ENCODE data around the gene CD82.

CD82 gene

GRCh38 chr11:44561275-44561805 is 4.1 kb upstream of the CD82 start:
- Histone ChIP-seq H3K27me3 (no peaks in the 10 kb centered on the region), H3K4me2 (no peak overlapping the region), H3K4me1 (peaks cover 72% of the 10 kb centered on the region), H3K4me3 (no peak overlapping the region), H4K20me1 (no peaks in the 10 kb centered on the region), H3K9ac (no peak overlapping the region), H3K27ac (no peak overlapping the region), H3K36me3 (no peaks in the 10 kb centered on the region), H3K9me3 (no peaks in the 10 kb centered on the region)
- TF ChIP-seq Cebpa-rat (IDR thresholded peaks at IDR 0.05): no peak

GRCh38 chr11:44561964-44562734 is 3.3 kb upstream of the CD82 start:
- no peak overlapping the region for H3K4me3 ChIP-seq
- H3K36me3 ChIP-seq: no peaks in the 10 kb centered on the region
- no peak overlapping the region for H3K27ac ChIP-seq
- TF ChIP-seq Cebpa-rat (IDR thresholded peaks at IDR 0.05): no peak
- H3K9ac ChIP-seq: no peak overlapping the region
- H3K9me3 ChIP-seq: no peaks in the 10 kb centered on the region
- H3K4me2 ChIP-seq: no peak overlapping the region
- no peaks in the 10 kb centered on the region for H4K20me1 ChIP-seq
- H3K27me3 ChIP-seq: no peaks in the 10 kb centered on the region
- peaks cover 74% of the 10 kb centered on the region for H3K4me1 ChIP-seq

- Histone ChIP-seq H3K9me3 (no peaks in the 10 kb centered on the region), H3K27ac (no peak overlapping the region), H3K4me3 (no peak overlapping the region), H3K36me3 (no peaks in the 10 kb centered on the region), H3K4me1 (peaks cover 74% of the 10 kb centered on the region), H3K9ac (no peak overlapping the region), H3K27me3 (no peaks in the 10 kb centered on the region), H3K4me2 (no peak overlapping the region), H4K20me1 (no peaks in the 10 kb centered on the region)
- TF ChIP-seq Cebpa-rat (IDR thresholded peaks at IDR 0.05): no peak
Observed at GRCh38 chr11:44562845-44563460, 2.5 kb upstream of the CD82 start.

GRCh38 chr11:44563711-44564110 is 1.8 kb upstream of the CD82 start:
- no peaks in the 10 kb centered on the region for H3K9me3 ChIP-seq
- H3K27ac ChIP-seq: no peak overlapping the region
- no peak overlapping the region for H3K9ac ChIP-seq
- no peak overlapping the region for H3K4me3 ChIP-seq
- TF ChIP-seq Cebpa-rat (IDR thresholded peaks at IDR 0.05): no peak
- peaks cover 75% of the 10 kb centered on the region for H3K4me1 ChIP-seq
- no peaks in the 10 kb centered on the region for H3K36me3 ChIP-seq
- H3K27me3 ChIP-seq: no peaks in the 10 kb centered on the region
- H4K20me1 ChIP-seq: no peaks in the 10 kb centered on the region
- peak overlapping the region; percentile 81; the same call in 1 of the 2 replicates for H3K4me2 ChIP-seq

DNA sequence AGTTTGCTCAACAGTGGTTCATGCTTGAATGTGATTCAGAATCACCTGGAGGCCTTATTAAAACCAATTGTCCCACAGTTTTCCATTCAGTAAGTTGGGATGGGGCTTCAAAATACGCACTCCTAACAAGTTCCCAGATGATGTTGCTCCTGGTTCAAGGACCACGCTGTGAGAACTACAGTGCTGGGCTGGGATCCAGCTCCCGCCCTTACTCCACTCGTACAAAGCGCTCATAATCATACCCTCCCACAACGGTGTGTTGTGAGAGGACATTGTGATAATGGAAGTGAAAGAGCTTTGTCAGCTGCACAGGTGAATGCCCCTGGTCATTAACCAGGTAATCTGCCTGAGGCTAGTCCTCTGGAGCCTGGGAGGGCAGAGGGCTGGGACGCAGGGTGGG is 1.3 kb upstream of the CD82 start:
- peak overlapping the region; percentile 60; the same call in 1 of the 2 replicates for H3K9ac ChIP-seq
- H3K9me3 ChIP-seq: no peaks in the 10 kb centered on the region
- H3K4me1 ChIP-seq: peaks cover 74% of the 10 kb centered on the region
- no peak overlapping the region for H3K4me3 ChIP-seq
- peak overlapping the region; percentile 73 for H3K27ac ChIP-seq
- no peak for TF ChIP-seq Cebpa-rat (IDR thresholded peaks at IDR 0.05)
- no peaks in the 10 kb centered on the region for H3K27me3 ChIP-seq
- no peaks in the 10 kb centered on the region for H3K36me3 ChIP-seq
- no peaks in the 10 kb centered on the region for H4K20me1 ChIP-seq
- H3K4me2 ChIP-seq: peak overlapping the region; percentile 81

DNA sequence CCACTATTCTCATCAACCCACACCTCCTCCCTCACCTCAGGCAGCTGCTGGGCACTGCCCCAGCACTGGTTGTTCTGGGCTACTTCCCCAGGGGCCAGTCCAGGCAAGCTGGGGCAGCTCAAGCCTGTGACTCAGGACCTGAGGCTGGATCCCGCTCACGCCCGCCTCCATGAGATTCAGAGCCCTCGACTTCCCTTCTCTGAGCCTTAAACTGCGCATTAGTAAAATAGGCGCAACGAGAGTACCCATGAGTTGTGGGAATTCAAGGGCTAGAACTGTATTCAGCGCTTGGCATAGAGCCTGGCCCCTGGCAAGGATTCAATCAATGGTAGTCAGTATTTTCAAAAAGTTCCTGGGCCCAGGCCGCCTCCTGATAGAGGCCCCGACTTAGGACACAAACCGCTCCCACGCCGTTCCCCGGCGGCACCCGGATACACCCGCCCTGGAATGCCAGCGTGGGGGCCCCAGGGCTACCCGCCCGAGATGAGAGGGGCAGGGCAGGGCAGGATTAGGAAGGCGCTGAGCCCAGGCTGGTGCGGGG is 723 bp upstream of the CD82 start:
- H3K9me3 ChIP-seq: no peaks in the 10 kb centered on the region
- TF ChIP-seq Cebpa-rat (IDR thresholded peaks at IDR 0.05): no peak
- H3K4me2 ChIP-seq: peak overlapping the region; percentile 81
- no peaks in the 10 kb centered on the region for H3K36me3 ChIP-seq
- H3K4me3 ChIP-seq: peak overlapping the region; percentile 61
- no peaks in the 10 kb centered on the region for H4K20me1 ChIP-seq
- peaks cover 74% of the 10 kb centered on the region for H3K4me1 ChIP-seq
- H3K27ac ChIP-seq: peak overlapping the region; percentile 73
- peak overlapping the region; percentile 60; the same call in 1 of the 2 replicates for H3K9ac ChIP-seq
- no peaks in the 10 kb centered on the region for H3K27me3 ChIP-seq

DNA sequence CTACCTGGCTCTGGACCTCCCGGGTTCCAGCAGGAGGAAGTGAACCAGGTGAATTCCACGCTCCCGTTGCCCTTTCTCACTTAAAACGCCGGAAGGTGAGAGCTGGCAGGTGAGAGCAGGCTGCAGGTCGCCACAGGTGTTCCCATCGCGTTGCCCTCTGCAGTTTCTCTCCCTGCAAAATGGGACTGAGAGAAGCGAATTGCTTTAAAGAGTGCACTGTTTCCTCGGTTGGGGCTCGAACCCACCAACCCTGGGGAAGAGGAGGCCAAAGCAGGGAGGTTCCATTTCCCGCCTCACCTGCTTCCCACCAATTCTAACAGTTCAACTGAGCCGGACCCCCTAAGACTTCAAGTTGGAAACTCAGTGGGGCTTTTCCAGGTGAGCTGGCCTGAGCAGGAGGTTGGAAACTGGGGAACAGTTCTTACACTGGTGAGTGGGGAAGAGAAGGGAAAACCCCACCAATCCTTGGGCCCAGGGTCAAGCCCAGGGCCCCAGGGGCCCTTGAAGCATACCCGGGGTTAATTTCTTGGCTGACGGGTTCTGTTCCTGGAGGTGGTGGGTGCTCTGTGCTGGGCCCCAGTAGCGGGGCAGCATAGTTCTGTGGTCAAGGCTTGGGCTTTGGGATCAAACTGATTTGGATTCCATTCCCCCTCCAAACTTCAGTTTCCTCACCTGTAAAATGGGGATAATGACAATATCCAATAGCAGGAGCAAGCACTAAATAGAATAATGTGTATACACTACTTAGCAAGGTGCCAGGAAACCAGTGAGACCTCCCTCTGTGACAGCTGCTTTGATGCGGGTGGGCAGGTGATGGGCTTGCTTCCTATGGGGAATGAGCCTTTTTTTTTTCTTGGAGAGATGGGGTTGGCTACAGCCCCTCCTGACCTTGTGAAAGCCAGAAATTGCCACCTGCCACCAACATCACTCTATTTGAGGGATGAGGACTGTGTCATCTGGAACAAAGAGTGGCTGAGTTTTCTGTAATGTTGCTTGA is 788 bp downstream of the CD82 start:
- H3K9me3 ChIP-seq: no peaks in the 10 kb centered on the region
- peaks cover 76% of the 10 kb centered on the region for H3K4me1 ChIP-seq
- no peaks in the 10 kb centered on the region for H4K20me1 ChIP-seq
- H3K4me2 ChIP-seq: peak overlapping the region; percentile 99
- H3K9ac ChIP-seq: peak overlapping the region; percentile 80
- peak overlapping the region; percentile 81 for H3K27ac ChIP-seq
- peak overlapping the region; percentile 72 for H3K4me3 ChIP-seq
- H3K27me3 ChIP-seq: no peaks in the 10 kb centered on the region
- TF ChIP-seq Cebpa-rat (IDR thresholded peaks at IDR 0.05): no peak
- H3K36me3 ChIP-seq: no peaks in the 10 kb centered on the region

DNA sequence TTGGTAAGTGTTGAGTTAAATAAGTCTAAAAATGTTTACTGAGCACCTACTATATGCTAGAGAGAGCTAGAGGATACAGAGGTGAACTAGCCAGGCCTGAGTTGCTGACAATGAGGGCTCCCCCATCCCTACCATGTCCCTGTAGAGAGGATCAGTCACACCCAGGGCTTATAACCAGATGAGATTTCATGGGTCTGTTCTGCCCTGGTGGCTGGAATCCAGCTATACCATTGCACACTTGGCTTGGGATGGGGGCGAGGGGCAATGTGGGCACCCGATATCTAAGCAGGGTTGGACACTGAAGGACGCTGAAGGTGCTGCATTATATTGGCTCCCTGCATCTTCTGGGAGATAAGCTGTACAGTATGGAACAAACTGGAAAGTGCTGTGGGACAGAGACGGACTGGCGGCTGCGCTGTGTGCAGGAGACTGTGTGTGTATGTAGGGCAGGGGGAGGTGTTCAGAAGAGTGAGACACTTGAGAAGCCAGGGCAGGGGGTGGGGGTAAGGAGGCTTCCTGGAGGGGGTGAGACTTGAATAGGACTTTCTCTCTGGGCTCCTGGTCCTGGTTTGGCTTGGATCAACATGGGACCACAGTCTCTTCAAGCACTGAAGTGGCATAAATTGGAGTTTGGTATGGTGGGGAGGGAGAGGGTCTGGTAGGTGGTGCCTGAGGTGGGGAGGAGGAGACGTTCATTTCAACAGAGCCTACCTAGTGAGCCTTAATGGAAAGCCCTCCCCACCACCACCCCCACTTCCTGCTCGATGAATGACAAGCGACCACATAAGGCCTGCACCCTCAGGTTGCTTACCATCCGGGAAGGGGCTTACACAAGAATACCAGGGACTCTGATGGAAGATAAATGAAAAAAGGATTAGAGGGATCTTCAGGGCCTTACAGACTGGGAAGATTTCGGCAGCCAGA is 1.8 kb downstream of the CD82 start:
- Histone ChIP-seq H3K4me1 (peaks cover 85% of the 10 kb centered on the region), H3K4me3 (peak overlapping the region; percentile 72; the same call in 1 of the 2 replicates), H3K27me3 (no peaks in the 10 kb centered on the region), H4K20me1 (no peaks in the 10 kb centered on the region), H3K27ac (peak overlapping the region; percentile 96), H3K36me3 (no peaks in the 10 kb centered on the region), H3K9me3 (no peaks in the 10 kb centered on the region), H3K4me2 (peak overlapping the region; percentile 99), H3K9ac (peak overlapping the region; percentile 80)
- no peak for TF ChIP-seq Cebpa-rat (IDR thresholded peaks at IDR 0.05)
